ENCODE data around the gene MACROH2A1.

The MACROH2A1 gene

GRCh38 chr5:135398855-135399793 lies at the start of gene MACROH2A1:
Gene MACROH2A1, minus strand, starts transcription at chr5:135399231. Its CDS starts 10,138 bp downstream, at chr5:135389093.
- DNase-seq = peak; percentile 87

- DNase-seq = no peak
Measured at GRCh38 chr5:135448071-135448739, 49.2 kb upstream of the MACROH2A1 start.

GRCh38 chr5:135447298-135447929 lies 48.4 kb upstream of the MACROH2A1 start, which contains the start of gene DCANP1:
Gene DCANP1, minus strand, starts transcription at chr5:135447348. Its CDS starts 240 bp downstream, at chr5:135447108.
- DNase-seq = no peak

GRCh38 chr5:135446615-135447014 lies 47.6 kb upstream of the MACROH2A1 start:
- no peak for DNase-seq

- no peak for DNase-seq
Measured at GRCh38 chr5:135446206-135446605, 47.2 kb upstream of the MACROH2A1 start.

- DNase-seq = no peak
Measured at GRCh38 chr5:135445306-135445985, 46.4 kb upstream of the MACROH2A1 start.

- DNase-seq = no peak
Measured at GRCh38 chr5:135444881-135445280, 45.9 kb upstream of the MACROH2A1 start.

GRCh38 chr5:135444360-135444759 lies 45.3 kb upstream of the MACROH2A1 start:
- DNase-seq = no peak

GRCh38 chr5:135443161-135443960 lies 44.3 kb upstream of the MACROH2A1 start:
- DNase-seq = peak; percentile 57

GRCh38 chr5:135442431-135443160 lies 43.6 kb upstream of the MACROH2A1 start:
- peak; percentile 52 for DNase-seq

- DNase-seq = no peak
Measured at GRCh38 chr5:135441919-135442318, 42.9 kb upstream of the MACROH2A1 start.

GRCh38 chr5:135441350-135441831 lies 42.4 kb upstream of the MACROH2A1 start:
- DNase-seq = no peak

GRCh38 chr5:135440916-135441315 lies 41.9 kb upstream of the MACROH2A1 start:
- DNase-seq = no peak

GRCh38 chr5:135439231-135440205 lies 40.5 kb upstream of the MACROH2A1 start:
- no peak for DNase-seq

- no peak for DNase-seq
Measured at GRCh38 chr5:135438636-135439221, 39.7 kb upstream of the MACROH2A1 start.

- no peak for DNase-seq
Measured at GRCh38 chr5:135437796-135438560, 38.9 kb upstream of the MACROH2A1 start.

GRCh38 chr5:135437422-135437795 lies 38.4 kb upstream of the MACROH2A1 start:
- no peak for DNase-seq

GRCh38 chr5:135436951-135437418 lies 38.0 kb upstream of the MACROH2A1 start:
- DNase-seq = no peak

Data from retina (tissue), 1 donor.